ENCODE data around the gene ENGASE. TPM values are rescaled to one million over a fixed set of nuclear protein-coding genes. Genes with fewer than 3 reads are reported as not detected.
"Not testable (repeated sequence)": the region's sequence is repeated elsewhere in the genome, so short reads cannot be mapped to it uniquely, and the experiment has no call there.

ENGASE gene
- total RNA-seq, 1 donor from 2014 or later, result 31.5 TPM

GRCh38 chr17:79071161-79071740, 3.4 kb upstream of the ENGASE start:
- DNase-seq, result no peak
- Histone ChIP-seq H3K4me1 (peaks cover 15% of the 10 kb centered on the region), H3K27me3 (ENCODE audit: low read depth) (no peaks in the 10 kb centered on the region), H3K27ac (replicated peaks) (no peak overlapping the region), H3K4me3 (no peak overlapping the region), H3K36me3 (no peaks in the 10 kb centered on the region), H3K9me3 (replicated peaks) (no peaks in the 10 kb centered on the region)
- TF ChIP-seq, protein P1, sequence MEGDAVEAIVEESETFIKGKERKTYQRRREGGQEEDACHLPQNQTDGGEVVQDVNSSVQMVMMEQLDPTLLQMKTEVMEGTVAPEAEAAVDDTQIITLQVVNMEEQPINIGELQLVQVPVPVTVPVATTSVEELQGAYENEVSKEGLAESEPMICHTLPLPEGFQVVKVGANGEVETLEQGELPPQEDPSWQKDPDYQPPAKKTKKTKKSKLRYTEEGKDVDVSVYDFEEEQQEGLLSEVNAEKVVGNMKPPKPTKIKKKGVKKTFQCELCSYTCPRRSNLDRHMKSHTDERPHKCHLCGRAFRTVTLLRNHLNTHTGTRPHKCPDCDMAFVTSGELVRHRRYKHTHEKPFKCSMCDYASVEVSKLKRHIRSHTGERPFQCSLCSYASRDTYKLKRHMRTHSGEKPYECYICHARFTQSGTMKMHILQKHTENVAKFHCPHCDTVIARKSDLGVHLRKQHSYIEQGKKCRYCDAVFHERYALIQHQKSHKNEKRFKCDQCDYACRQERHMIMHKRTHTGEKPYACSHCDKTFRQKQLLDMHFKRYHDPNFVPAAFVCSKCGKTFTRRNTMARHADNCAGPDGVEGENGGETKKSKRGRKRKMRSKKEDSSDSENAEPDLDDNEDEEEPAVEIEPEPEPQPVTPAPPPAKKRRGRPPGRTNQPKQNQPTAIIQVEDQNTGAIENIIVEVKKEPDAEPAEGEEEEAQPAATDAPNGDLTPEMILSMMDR (IDR thresholded peaks at IDR 0.05; ENCODE audit: borderline replicate concordance), result no peak
- intact Hi-C loops (cut with micrococcal nuclease), result no loop called here

DNA sequence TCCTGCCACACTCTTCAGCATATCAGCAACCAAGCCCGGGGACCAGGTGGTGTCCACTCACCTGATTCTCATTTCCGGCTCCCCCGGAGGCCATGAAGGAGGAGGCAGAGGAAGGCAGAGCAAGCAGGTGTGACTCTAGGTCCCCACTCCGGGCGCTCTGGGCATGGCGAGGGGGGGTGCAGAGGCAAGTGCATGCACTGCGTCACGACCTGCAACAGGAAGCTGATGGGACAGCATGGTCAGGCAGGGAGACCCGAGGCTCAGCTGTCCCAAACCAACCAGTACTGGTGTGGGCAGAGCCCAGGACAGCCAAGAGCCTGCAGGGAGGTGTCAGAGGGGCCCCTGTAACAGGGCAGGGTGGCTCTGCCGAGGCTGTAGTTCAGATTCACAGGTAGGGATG, 2.1 kb upstream of the ENGASE start:
- Histone ChIP-seq H3K27ac (replicated peaks) (no peak overlapping the region), H3K9me3 (replicated peaks) (no peaks in the 10 kb centered on the region), H3K4me1 (peaks cover 28% of the 10 kb centered on the region), H3K36me3 (peaks cover 3% of the 10 kb centered on the region), H3K4me3 (no peak overlapping the region), H3K27me3 (ENCODE audit: low read depth) (no peaks in the 10 kb centered on the region)
- TF ChIP-seq, protein P1 (IDR thresholded peaks at IDR 0.05; ENCODE audit: borderline replicate concordance), result no peak
- intact Hi-C loops (cut with micrococcal nuclease), result no loop called here
- DNase-seq, result no peak

DNA sequence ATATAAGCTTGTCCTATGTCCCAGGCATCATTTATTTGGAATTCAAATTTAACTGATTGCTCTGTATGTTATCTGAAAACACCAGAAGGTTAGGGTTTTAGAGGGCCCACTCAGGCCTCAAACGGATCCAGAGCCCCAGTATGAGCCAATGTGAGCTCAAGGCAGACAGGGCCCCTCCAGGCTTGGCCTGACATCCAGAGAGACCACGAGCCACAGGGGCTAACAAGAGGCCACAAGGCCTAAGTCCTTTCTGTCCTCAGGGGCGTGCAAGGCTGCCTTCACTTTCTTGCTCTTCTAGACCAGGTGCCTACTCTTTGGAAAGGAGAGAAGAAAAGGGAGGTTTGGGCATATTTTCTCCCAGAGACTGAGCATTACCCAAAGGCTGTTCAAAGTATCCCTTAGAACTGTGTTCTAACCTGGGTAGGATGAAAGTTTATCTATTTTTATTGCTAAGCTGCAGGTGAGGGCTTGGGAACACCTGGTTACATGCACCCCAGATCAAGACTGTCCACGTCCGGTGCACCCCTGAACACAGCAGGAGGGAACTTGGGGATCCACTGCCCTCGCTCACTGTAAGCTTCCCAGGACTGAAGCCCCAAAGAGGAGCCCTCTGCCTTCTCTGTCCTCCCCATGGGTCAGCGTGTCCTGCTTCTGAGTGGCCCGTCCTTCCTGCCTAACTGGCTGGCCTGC, 1.5 kb upstream of the ENGASE start:
- intact Hi-C loops (cut with micrococcal nuclease), result no loop called here

GRCh38 chr17:79073706-79074088, 927 bp upstream of the ENGASE start:
- Histone ChIP-seq H3K4me1 (peaks cover 34% of the 10 kb centered on the region), H3K27ac (replicated peaks) (no peak overlapping the region), H3K4me3 (no peak overlapping the region), H3K9me3 (replicated peaks) (no peaks in the 10 kb centered on the region), H3K36me3 (peaks cover 15% of the 10 kb centered on the region), H3K27me3 (ENCODE audit: low read depth) (no peaks in the 10 kb centered on the region)
- intact Hi-C loops (cut with micrococcal nuclease), result no loop called here
- TF ChIP-seq, protein P1 (IDR thresholded peaks at IDR 0.05; ENCODE audit: borderline replicate concordance), result no peak
- no peak for DNase-seq

More for the DNA sequence above, 1.5 kb upstream of the ENGASE start:
- TF ChIP-seq, protein P1 (IDR thresholded peaks at IDR 0.05; ENCODE audit: borderline replicate concordance), result no peak
- Histone ChIP-seq H3K4me3 (no peak overlapping the region), H3K27ac (replicated peaks) (no peak overlapping the region), H3K36me3 (peaks cover 10% of the 10 kb centered on the region), H3K27me3 (ENCODE audit: low read depth) (no peaks in the 10 kb centered on the region), H3K9me3 (replicated peaks) (no peaks in the 10 kb centered on the region), H3K4me1 (peaks cover 34% of the 10 kb centered on the region)
- DNase-seq, result no peak

DNA sequence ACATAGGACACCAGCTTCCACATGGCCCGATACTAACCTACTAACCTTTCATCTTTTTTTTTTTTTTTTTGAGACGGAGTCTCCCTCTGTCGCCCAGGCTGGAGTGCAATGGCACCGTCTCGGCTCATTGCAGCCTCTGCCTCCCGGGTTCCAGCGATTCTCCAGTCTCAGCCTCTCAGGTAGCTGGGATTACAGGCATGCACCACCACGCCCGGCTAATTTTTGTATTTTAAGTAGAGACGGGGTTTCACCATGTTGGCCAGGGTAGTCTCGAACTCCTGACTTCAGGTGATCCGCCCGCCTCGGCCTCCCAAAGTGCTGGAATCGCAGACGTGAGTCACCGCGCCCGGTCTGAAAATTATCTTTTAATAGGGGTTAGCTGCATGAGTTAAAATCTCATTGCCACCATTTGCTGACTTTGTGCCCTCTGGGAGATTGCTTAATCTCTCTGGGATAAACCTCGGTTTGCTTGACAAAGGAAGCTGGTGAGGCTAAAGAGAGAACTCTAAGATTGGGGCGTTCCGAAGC, 439 bp upstream of the ENGASE start:
- Histone ChIP-seq H3K36me3 (peaks cover 20% of the 10 kb centered on the region), H3K4me1 (peaks cover 34% of the 10 kb centered on the region), H3K27ac (replicated peaks) (peak overlapping the region; percentile 95), H3K4me3 (peak overlapping the region; percentile 92)
- DNase-seq; H3K27me3 ChIP-seq (ENCODE audit: low read depth); H3K9me3 ChIP-seq (replicated peaks); intact Hi-C loops (cut with micrococcal nuclease): not testable (repeated sequence)

GRCh38 chr17:79075446-79075750, 774 bp downstream of the ENGASE start:
- intact Hi-C loops (cut with micrococcal nuclease), result no loop called here
- H3K36me3 ChIP-seq, result peaks cover 32% of the 10 kb centered on the region
- TF ChIP-seq, protein P1 (IDR thresholded peaks at IDR 0.05; ENCODE audit: borderline replicate concordance), result no peak
- H3K9me3 ChIP-seq (replicated peaks), result no peaks in the 10 kb centered on the region
- no peak for DNase-seq
- peak overlapping the region; percentile 92 for H3K4me3 ChIP-seq
- H3K4me1 ChIP-seq, result peaks cover 34% of the 10 kb centered on the region
- H3K27me3 ChIP-seq (ENCODE audit: low read depth), result no peaks in the 10 kb centered on the region
- H3K27ac ChIP-seq (replicated peaks), result peak overlapping the region; percentile 95

Measured in left ventricle myocardium inferior (tissue), 1 donor.